ENCODE data around the gene CPSF6. TPM values are rescaled to one million over a fixed set of nuclear protein-coding genes. Genes with fewer than 3 reads are reported as not detected.
"Not testable (repeated sequence)": the region's sequence is repeated elsewhere in the genome, so short reads cannot be mapped to it uniquely, and the experiment has no call there.

The CPSF6 gene
- total RNA-seq, 1 donor = 23.9 TPM

DNA sequence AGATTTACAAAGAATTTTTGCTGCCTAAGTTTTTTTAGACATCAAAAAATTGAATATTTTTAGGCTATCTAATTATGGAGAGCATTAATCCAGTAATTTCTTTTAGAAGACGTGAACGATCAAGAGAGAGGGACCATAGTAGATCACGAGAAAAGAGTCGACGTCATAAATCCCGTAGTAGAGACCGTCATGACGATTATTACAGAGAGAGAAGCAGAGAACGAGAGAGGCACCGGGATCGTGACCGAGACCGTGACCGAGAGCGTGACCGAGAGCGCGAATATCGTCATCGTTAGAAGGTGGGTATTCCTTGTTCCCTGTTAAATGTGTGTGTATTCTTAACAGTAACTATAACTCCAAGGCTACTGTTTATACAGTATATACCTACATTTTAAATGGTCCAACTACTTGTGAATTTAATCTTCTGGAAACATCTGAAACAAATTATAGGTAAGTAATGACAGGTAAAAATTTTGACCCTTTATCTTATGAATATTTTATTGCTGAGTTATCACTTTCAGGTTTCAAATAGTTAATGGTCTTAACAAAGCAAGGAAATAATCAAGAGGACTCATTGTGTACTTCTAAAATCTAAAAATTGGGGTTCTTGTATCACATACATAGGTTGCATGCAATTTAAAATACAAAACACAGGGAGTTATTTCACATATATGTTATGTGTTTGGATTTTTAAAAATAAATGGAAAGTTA, 23.1 kb downstream of the CPSF6 start:
- Histone ChIP-seq H4K20me1 (ENCODE audit: insufficient read depth, low read length) (peaks cover 3% of the 10 kb centered on the region), H3K4me2 (ENCODE audit: insufficient read depth, low read length) (no peak overlapping the region), H3K9me3 (ENCODE audit: low read depth, low read length) (no peaks in the 10 kb centered on the region), H2AFZ (ENCODE audit: low read length) (no peak overlapping the region), H3K79me2 (ENCODE audit: insufficient read depth, low read length) (peaks cover 15% of the 10 kb centered on the region), H3K4me1 (ENCODE audit: insufficient read depth, low read length) (peaks cover 7% of the 10 kb centered on the region), H3K27ac (ENCODE audit: low read depth, low read length) (no peak overlapping the region), H3K36me3 (ENCODE audit: insufficient read depth, low read length) (peaks cover 59% of the 10 kb centered on the region), H3K27me3 (ENCODE audit: insufficient read depth, low read length) (no peaks in the 10 kb centered on the region), H3K4me3 (ENCODE audit: insufficient read depth, low read length) (no peak overlapping the region)
- DNase-seq (ENCODE audit: insufficient read length, low spot score, missing footprints) = no peak
- TF ChIP-seq, protein P1, sequence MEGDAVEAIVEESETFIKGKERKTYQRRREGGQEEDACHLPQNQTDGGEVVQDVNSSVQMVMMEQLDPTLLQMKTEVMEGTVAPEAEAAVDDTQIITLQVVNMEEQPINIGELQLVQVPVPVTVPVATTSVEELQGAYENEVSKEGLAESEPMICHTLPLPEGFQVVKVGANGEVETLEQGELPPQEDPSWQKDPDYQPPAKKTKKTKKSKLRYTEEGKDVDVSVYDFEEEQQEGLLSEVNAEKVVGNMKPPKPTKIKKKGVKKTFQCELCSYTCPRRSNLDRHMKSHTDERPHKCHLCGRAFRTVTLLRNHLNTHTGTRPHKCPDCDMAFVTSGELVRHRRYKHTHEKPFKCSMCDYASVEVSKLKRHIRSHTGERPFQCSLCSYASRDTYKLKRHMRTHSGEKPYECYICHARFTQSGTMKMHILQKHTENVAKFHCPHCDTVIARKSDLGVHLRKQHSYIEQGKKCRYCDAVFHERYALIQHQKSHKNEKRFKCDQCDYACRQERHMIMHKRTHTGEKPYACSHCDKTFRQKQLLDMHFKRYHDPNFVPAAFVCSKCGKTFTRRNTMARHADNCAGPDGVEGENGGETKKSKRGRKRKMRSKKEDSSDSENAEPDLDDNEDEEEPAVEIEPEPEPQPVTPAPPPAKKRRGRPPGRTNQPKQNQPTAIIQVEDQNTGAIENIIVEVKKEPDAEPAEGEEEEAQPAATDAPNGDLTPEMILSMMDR (IDR thresholded peaks at IDR 0.05; ENCODE audit: extremely low read depth, low read depth, low read length) = no peak

DNA sequence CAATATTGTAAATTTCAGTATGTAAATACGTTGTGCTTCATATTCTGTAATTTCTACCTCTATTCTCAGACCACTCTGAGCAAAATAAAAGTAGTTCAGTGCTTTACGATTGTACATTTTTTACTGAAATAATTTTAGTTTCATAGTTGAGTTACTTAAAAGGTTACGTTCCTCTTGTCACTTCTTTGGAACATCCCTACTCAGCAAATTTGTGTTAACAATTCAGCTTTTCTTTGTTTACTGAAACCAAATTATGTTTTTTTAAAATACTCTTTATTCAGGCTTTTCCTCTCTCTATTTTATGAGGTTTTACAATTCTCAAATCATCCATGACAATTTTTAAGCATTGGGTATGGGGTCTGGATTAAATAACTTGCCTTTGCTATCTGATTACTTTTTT, 25.8 kb downstream of the CPSF6 start:
- H2AFZ ChIP-seq (ENCODE audit: low read length) = no peak overlapping the region
- no peaks in the 10 kb centered on the region for H3K9me3 ChIP-seq (ENCODE audit: low read depth, low read length)
- no peak overlapping the region for H3K27ac ChIP-seq (ENCODE audit: low read depth, low read length)
- no peaks in the 10 kb centered on the region for H4K20me1 ChIP-seq (ENCODE audit: insufficient read depth, low read length)
- H3K4me3 ChIP-seq (ENCODE audit: insufficient read depth, low read length) = no peak overlapping the region
- H3K4me1 ChIP-seq (ENCODE audit: insufficient read depth, low read length) = peaks cover 7% of the 10 kb centered on the region
- H3K36me3 ChIP-seq (ENCODE audit: insufficient read depth, low read length) = peaks cover 31% of the 10 kb centered on the region
- H3K79me2 ChIP-seq (ENCODE audit: insufficient read depth, low read length) = peaks cover 10% of the 10 kb centered on the region
- TF ChIP-seq, protein P1 (IDR thresholded peaks at IDR 0.05; ENCODE audit: extremely low read depth, low read depth, low read length) = no peak
- DNase-seq (ENCODE audit: insufficient read length, low spot score, missing footprints) = no peak
- no peak overlapping the region for H3K4me2 ChIP-seq (ENCODE audit: insufficient read depth, low read length)
- H3K27me3 ChIP-seq (ENCODE audit: insufficient read depth, low read length) = no peaks in the 10 kb centered on the region

DNA sequence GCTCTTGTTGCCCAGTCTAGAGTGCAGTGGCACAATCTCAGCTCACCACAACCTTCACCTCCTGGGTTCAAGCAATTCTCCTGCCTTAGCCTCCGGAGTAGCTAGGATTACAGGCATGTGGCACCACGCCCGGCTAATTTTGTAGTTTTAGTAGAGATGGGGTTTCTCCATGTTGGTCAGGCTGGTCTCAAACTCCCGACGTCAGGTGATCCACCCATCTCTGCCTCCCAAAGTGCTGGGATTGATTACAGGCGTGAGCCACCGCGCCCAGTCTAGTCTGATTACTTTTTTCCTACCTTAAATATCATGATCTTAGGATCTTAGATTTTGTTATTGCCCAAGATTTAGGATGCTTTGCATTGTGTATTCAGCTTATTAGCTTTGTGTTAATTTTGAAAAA, 26.3 kb downstream of the CPSF6 start:
- not testable (repeated sequence) for H3K4me1 ChIP-seq (ENCODE audit: insufficient read depth, low read length); H3K9me3 ChIP-seq (ENCODE audit: low read depth, low read length); H3K27ac ChIP-seq (ENCODE audit: low read depth, low read length); H2AFZ ChIP-seq (ENCODE audit: low read length); DNase-seq (ENCODE audit: insufficient read length, low spot score, missing footprints); H4K20me1 ChIP-seq (ENCODE audit: insufficient read depth, low read length); H3K4me3 ChIP-seq (ENCODE audit: insufficient read depth, low read length); H3K4me2 ChIP-seq (ENCODE audit: insufficient read depth, low read length); H3K27me3 ChIP-seq (ENCODE audit: insufficient read depth, low read length)
- H3K79me2 ChIP-seq (ENCODE audit: insufficient read depth, low read length) = peaks cover 10% of the 10 kb centered on the region
- H3K36me3 ChIP-seq (ENCODE audit: insufficient read depth, low read length) = peaks cover 27% of the 10 kb centered on the region

- Histone ChIP-seq H3K36me3 (ENCODE audit: insufficient read depth, low read length) (peaks cover 22% of the 10 kb centered on the region), H4K20me1 (ENCODE audit: insufficient read depth, low read length) (no peaks in the 10 kb centered on the region), H3K79me2 (ENCODE audit: insufficient read depth, low read length) (peaks cover 10% of the 10 kb centered on the region), H3K27ac (ENCODE audit: low read depth, low read length) (no peak overlapping the region), H3K9me3 (ENCODE audit: low read depth, low read length) (no peaks in the 10 kb centered on the region), H3K4me3 (ENCODE audit: insufficient read depth, low read length) (no peak overlapping the region), H2AFZ (ENCODE audit: low read length) (no peak overlapping the region), H3K27me3 (ENCODE audit: insufficient read depth, low read length) (no peaks in the 10 kb centered on the region), H3K4me1 (ENCODE audit: insufficient read depth, low read length) (peaks cover 7% of the 10 kb centered on the region), H3K4me2 (ENCODE audit: insufficient read depth, low read length) (no peak overlapping the region)
- DNase-seq (ENCODE audit: insufficient read length, low spot score, missing footprints) = no peak
- TF ChIP-seq, protein P1 (IDR thresholded peaks at IDR 0.05; ENCODE audit: extremely low read depth, low read depth, low read length) = no peak
These were observed 26.8 kb downstream of the CPSF6 start for GRCh38 chr12:69266036-69266635.

Measured in osteoblast (primary cell).